H7 (cell line): ENCODE data around the gene PSMA5. TPM values are rescaled to one million over a fixed set of nuclear protein-coding genes. Genes with fewer than 3 reads are reported as not detected.
"Not testable (repeated sequence)": the region's sequence is repeated elsewhere in the genome, so short reads cannot be mapped to it uniquely, and the experiment has no call there.

Source experiments
- DNase-seq: peaks from one replicate; pipeline ENCODE4 v3.0.0; 2012
- H3K27me3 ChIP-seq: 2 replicates; pipeline ENCODE4 v1.6.0; 2011; ENCODE audit warnings: mild to moderate bottlenecking, low read length; ENCODE audit not compliant: control insufficient read depth, insufficient read depth
- H3K36me3 ChIP-seq: replicated peaks from 2 replicates; pipeline ENCODE4 v1.5.1; 2011; ENCODE audit warnings: low read length; ENCODE audit not compliant: control insufficient read depth, insufficient read depth
- H3K4me3 ChIP-seq: 2 replicates; pipeline ENCODE4 v1.5.1; 2011; ENCODE audit warnings: low read depth, mild to moderate bottlenecking, control low read depth, low read length, moderate library complexity; ENCODE audit not compliant: insufficient read depth
- total RNA-seq: library from RNA; depleted of rRNA; stranded (reverse); fragments of >200 nt; shearing (Covaris generic); gene quantifications from 2 replicates; pipeline ENCODE4 v1.2.3, GENCODE V29; 2014; rRNA removed

PSMA5 gene
- total RNA-seq = 141 and 142 TPM in 2 replicates

- no peaks in the 10 kb centered on the region for H3K27me3 ChIP-seq
- H3K36me3 ChIP-seq = peaks cover 1% of the 10 kb centered on the region; the same call in 1 of the 2 replicates
- peak within 1 kb of the TSS; percentile 99 for H3K4me3 ChIP-seq
- peak; percentile 95 for DNase-seq
Observed at GRCh38 chr1:109426281-109427170, at the start of gene PSMA5. Gene PSMA5, minus strand, starts transcription at chr1:109426448. Its CDS starts 118 bp downstream, at chr1:109426330.

DNA sequence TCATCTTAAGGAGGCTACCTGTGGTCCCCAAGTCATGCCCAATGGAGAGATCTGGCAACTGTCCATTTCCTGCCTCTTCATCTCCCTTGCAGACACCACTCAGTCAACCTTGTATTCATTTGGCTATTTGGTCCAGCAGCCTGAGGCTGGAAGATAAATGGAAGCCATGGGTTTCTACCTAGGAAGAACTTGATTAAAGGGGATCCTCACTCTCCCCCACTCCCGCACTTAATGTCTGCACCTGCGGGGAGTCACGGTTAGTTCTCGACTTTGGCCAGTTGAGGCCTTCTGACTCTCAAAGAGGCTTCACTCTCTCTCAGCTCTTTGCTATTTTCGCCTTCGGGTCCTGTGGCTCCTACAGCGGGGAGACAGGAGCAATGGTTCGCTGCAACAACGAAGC is 49.0 kb upstream of the PSMA5 start:
- Histone ChIP-seq H3K27me3 (peaks cover 9% of the 10 kb centered on the region), H3K4me3 (no peak overlapping the region)
- DNase-seq = peak; percentile 14

GRCh38 chr1:109474697-109475096 is 48.4 kb upstream of the PSMA5 start:
- peak; percentile 7 for DNase-seq
- H3K36me3 ChIP-seq = no peaks in the 10 kb centered on the region
- peaks cover 13% of the 10 kb centered on the region for H3K27me3 ChIP-seq
- no peak overlapping the region for H3K4me3 ChIP-seq

More for the DNA sequence above, 49.0 kb upstream of the PSMA5 start:
- no peaks in the 10 kb centered on the region for H3K36me3 ChIP-seq

DNA sequence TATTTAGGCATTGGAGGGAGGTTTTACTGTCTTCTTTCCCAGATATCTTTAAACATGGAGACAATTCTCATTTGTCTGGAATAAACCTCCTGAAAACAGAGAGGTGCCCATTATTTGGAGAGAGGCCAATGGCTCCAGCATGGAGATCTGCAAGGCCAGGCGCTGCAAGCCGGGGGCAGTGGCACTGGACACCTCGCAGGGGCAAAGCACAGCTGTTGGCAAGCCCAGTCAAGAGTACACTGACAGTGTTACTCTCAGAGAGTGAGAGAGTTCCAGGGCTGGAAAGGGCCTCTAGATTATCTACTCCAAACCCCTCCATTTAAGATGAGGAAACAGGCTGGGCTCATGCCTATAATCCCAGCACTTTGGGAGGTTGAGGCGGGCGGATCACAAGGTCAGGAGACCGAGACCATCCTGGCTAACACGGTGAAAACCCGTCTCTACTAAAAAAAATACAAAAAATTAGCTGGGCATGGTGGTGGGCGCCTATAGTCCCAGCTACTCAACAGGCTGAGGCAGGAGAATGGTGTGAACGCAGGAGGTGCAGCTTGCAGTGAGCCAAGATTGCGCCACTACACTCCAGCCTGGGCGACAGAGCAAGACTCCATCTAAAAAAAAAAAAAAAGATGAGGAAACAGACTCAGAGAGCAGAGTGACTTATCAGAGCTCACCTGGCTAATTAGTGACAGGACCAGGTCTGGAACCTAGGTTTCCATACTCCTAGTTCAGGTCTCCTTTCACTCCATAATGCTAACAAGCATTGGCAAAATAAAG is 47.2 kb upstream of the PSMA5 start:
- not testable (repeated sequence) for H3K4me3 ChIP-seq, H3K36me3 ChIP-seq
- peak; percentile 4 for DNase-seq
- H3K27me3 ChIP-seq = peaks cover 18% of the 10 kb centered on the region

DNA sequence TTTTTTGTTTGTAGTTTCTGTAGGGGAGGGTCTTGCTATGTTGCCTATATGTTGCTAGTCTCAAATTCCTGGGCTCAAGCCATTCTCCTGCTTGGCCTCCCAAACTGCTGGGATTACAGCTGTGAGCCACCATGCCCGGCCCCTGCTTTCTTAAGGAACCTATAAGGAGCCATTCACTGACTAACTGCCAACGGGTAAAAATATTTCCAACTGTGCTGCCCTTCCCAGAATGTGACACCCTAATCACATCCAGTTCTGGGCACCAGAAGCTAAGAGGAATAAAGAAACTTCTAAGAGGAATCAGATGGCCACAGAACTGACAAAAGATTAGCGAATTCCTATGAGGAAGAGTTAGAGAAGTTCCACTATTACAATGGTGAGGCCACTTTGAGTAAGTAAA is 46.5 kb upstream of the PSMA5 start:
- DNase-seq = no peak
- peaks cover 25% of the 10 kb centered on the region for H3K27me3 ChIP-seq
- no peak overlapping the region for H3K4me3 ChIP-seq
- no peaks in the 10 kb centered on the region for H3K36me3 ChIP-seq

DNA sequence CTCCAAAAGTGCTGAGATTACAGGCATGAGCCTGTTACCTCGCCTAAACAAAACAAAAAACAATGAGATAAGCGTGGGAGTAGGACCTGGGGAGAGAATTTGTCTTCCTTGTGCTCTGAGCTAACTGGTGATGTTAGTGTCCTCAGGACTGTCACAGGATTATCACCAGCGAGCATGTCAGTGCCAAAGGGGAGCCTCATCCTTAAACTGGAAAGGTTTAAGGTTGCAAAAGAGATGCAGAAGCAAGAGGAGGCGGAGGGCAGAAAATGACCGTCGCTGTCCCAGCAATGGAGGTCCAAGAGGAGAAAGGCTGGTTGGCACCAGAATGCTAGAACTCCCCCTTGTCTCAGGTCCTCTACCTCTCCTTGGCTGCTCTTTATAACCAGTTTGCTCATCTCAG is 44.0 kb upstream of the PSMA5 start:
- no peak for DNase-seq
- Histone ChIP-seq H3K4me3 (no peak overlapping the region), H3K27me3 (peaks cover 47% of the 10 kb centered on the region), H3K36me3 (no peaks in the 10 kb centered on the region)

DNA sequence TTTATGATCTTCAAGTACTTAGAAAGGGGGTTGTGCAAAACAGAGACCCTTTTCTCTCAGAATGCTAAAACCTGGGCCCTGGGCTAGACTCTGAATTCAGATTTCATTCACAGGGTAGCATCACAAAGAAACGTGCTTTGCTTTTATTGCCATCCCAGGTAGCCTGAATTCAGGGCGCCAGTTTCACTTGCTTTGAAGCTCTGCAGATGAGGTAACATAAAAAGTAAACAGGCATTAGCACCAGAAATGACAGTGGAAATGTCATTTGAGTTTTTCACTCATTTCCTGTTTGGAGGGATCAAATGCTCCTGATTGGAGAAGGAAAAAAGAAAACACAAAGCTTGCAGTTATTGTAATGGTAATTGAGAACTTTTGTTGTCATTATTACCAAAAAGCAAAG is 42.7 kb upstream of the PSMA5 start:
- peaks cover 59% of the 10 kb centered on the region for H3K27me3 ChIP-seq
- no peaks in the 10 kb centered on the region for H3K36me3 ChIP-seq
- no peak for DNase-seq
- no peak overlapping the region for H3K4me3 ChIP-seq

DNA sequence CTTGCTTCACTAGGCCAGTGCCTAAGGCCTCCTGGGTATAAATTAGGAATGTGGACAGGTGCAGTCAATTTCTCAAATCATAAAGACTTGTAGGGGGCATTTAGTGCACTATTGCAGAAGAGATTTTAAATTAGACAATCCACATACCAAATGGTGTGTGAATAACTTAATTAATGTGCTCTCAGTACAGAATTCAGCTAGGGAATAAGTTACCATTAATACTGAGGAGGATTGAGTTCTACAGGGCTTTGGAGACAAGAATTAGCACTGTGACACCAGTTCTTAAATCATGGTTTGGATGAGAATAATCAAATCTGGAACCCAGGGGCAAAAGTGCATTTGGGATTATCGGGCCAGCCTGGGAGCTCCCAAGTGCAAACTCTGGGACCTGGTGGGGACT is 41.8 kb upstream of the PSMA5 start:
- H3K4me3 ChIP-seq = no peak overlapping the region
- no peak for DNase-seq
- H3K27me3 ChIP-seq = peaks cover 63% of the 10 kb centered on the region
- H3K36me3 ChIP-seq = no peaks in the 10 kb centered on the region

- Histone ChIP-seq H3K4me3 (peak overlapping the region; percentile 65), H3K27me3 (peaks cover 65% of the 10 kb centered on the region)
- no peak for DNase-seq
Observed at GRCh38 chr1:109467301-109467777, 41.1 kb upstream of the PSMA5 start.

DNA sequence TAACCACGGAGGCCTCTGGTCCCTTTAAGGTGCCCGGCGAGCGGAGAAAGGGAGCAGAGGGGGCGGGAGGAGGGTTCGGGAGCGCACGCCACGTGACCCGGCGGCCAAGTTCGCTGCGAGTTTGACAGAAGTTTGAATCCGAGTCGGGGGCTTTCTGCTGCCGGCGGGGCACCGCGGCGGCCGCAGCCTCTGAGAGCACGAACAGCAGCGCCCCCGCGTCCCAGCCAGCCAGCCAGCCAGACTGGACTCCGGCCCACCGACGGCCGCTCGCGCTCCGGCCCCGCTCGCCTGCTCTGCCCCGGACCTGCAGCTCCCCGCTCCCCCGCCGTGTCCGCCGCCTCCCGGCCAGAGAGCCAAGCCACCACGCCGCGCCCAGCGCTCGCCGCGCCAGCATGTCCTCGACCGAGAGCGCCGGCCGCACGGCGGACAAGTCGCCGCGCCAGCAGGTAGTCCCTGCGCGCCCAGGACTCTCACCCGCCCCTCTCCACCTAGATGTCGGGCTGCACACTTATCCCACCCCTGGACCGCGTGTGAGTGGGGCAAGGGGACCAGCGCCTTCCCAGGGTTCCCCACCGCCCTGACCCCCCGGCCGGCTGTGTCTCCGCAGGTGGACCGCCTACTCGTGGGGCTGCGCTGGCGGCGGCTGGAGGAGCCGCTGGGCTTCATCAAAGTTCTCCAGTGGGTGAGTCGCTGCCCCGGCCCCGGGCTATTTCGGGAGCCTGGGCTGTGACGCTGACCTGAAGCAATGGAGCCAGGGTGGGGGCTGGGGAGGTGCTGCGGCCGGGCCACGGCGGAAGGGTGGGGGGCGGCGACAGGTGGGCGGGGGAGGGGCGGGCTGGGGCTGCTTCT is 40.4 kb upstream of the PSMA5 start, which contains the start of gene SYPL2:
Gene SYPL2, plus strand, starts transcription at position 95 of the 849 bp plus-strand sequence. Its CDS starts 298 bp downstream, at position 393.
- Histone ChIP-seq H3K27me3 (peaks cover 65% of the 10 kb centered on the region), H3K4me3 (peak within 1 kb of the TSS; percentile 65)

More at GRCh38 chr1:109467301-109467777, 41.1 kb upstream of the PSMA5 start:
- no peaks in the 10 kb centered on the region for H3K36me3 ChIP-seq

GRCh38 chr1:109466125-109466451 is 39.8 kb upstream of the PSMA5 start:
- H3K4me3 ChIP-seq = peak overlapping the region; percentile 65
- H3K27me3 ChIP-seq = peaks cover 65% of the 10 kb centered on the region
- no peak for DNase-seq
- no peaks in the 10 kb centered on the region for H3K36me3 ChIP-seq

More for the DNA sequence above, 40.4 kb upstream of the PSMA5 start, which contains the start of gene SYPL2:
- H3K36me3 ChIP-seq = no peaks in the 10 kb centered on the region
- peak; percentile 91 for DNase-seq

DNA sequence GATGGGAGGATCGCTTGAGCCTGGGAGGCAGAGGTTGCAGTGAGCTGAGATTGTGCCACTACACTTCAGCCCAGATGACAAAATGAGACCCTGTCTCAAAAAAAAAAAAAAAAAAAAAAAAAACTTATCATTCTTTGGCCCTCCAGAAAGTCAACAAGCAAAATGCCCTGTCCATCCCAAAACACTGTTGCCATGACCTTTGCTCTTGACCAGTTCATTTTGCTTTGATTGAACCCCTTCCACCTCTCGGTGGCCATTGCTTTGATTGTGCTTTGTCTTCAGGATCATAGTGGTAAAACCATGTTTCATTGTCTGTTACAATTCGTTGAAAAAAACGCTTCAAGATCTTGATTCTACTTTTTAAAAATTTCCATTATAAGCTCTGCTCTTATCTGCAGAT is 31.6 kb upstream of the PSMA5 start:
- no peak overlapping the region for H3K4me3 ChIP-seq
- no peaks in the 10 kb centered on the region; the same call in 1 of the 2 replicates for H3K27me3 ChIP-seq
- H3K36me3 ChIP-seq = no peaks in the 10 kb centered on the region
- DNase-seq = no peak

DNA sequence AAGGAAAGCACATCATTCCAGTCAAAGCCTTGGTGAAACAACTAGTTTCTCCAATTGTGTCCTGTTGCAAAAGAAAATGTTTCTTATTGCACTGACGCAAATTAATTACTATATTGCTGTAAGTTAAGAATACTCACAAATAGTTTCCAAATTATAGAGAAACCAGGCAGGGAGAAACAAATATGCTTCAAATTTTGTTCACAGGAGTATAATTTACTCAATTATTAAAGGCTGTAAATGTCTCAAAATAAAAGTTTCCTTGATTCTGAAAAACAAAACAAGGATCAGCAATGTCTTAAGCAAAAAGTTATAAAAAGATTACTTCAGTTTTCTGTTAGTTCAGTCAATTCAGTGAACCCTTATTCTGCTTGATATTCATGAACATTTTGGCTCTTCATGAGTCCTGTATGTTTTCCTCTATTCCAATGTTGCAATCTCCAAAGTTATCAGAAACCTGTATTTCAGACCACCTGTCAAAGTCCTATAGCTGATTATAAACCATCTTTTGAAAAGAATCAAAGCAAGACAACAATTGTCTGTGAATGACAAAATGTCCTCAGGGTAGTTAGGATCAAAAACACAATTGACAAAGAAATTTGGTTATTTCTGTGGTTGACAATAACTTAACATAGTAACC is 28.4 kb upstream of the PSMA5 start:
- DNase-seq = no peak
- peaks cover 1% of the 10 kb centered on the region; the same call in 1 of the 2 replicates for H3K27me3 ChIP-seq
- no peaks in the 10 kb centered on the region for H3K36me3 ChIP-seq
- H3K4me3 ChIP-seq = no peak overlapping the region
